GM21367 (cell line): ENCODE data around the gene VAV1.
"Not testable (repeated sequence)": the region's sequence is repeated elsewhere in the genome, so short reads cannot be mapped to it uniquely, and the experiment has no call there.

Source experiments
- ATAC-seq: cut with Tn5 transposase; IDR thresholded peaks from one replicate; pipeline ENCODE4 v1.9.1; 2021; ENCODE audit not compliant: unreplicated experiment

Gene VAV1

DNA sequence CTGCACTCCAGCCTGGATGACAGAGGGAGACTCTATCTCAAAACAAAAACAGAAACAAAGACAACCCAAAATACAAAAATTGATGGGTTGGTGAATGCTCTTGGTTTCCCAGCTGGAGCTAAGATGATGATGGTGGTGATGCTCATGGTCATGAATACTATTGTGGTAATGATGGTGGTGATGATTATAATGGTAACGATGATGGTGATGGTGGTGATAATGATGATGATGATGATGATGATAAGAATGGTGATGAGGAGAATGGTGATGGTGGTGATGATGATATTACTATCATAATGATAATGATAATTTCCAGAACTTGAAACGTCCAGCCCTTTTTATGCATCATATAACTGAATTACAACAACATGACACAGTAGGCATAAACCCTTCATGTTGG lies 40.1 kb downstream of the VAV1 start:
- no peak for ATAC-seq

DNA sequence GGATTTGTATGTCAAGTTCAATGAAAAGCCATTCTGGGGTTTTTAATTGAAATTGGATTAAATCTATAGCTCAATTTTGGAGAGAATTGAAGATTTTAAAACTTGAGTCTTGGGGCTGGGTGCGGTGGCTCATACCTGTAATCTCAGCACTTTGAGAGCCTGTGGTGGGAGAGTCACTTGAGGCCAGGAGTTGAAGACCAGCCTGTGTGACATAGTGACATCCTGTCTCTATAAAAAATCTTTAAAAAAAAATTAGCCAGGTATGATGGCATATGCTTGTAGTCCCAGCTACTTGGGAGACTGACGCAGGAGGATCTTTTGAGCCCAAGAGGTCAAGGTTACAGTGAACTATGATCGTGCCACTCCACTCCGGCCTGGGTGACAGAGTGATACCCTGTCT lies 41.2 kb downstream of the VAV1 start:
- ATAC-seq = no peak

DNA sequence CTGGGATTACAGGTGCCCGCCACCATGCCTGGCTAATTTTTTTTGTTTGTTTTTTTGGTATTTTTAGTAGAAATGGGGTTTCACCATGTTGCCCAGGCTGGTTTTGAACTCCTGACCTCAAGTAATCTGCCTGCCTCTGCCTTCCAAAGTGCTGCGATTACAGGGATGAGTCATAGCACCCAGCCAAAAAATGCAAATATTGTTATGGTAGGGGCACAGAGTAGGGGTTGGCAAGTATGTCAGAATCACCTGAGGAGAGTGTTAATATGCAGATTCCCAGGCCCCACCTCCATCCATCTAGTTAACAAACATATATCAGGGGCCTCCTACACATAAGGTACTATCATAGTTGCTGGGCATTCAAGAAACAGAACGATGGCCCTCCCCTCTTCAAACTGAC lies 44.7 kb downstream of the VAV1 start:
- no peak for ATAC-seq

DNA sequence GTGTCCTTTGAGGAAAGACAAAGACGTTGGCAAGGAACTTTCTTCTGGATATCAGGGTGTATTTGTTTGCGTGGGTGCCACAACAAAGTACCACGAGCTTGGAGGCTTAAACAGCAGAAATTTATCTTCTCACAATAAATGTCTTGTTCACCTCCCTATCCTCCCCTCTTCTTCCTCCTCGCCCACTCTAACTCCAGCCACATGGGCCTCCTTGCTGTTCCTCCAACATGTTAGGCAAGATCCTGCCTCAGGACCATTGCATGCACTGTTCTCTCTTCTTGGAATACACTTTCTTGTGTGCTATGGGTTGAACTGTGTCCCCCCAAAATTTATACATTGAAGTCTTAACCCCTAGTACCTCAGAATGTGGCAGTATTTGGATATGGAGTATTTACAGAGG lies 45.7 kb downstream of the VAV1 start:
- ATAC-seq = no peak

DNA sequence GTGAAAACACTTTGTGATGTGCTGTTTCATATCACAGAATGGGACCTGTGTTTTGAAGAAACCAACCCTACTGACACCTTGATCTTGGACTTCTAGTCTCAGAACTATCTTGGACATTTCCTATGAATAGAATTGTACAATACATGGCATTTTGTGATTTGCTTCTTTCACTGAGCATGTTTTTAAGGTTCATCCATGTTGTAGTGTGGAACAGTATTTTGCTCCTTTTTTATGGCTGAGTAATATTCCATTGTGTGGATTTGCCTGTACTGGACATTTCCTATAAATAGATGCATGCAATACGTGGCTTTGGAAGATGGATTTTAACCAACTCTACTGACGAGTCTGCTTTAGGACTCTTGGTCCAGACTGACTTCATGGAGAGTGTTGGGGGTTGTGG lies 46.8 kb downstream of the VAV1 start:
- ATAC-seq = no peak

DNA sequence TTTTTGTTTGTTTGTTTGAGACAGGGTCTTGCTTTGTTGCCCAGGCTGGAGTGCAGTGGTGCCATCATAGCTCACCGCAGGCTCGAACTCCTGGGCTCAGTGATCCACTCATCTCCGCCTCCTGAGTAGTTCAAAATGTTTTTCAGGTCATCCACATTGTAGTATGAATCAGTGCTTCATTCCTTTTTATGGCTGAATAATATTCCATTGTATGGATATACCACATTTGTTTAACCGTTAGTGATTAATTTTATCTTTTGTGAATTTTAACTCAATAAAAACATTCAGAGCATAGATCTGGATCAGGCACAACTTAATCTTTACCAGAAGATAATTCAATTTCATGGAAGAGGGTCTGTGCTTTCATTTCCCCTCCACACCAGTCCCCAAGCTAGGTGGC lies 47.7 kb downstream of the VAV1 start:
- no peak for ATAC-seq

DNA sequence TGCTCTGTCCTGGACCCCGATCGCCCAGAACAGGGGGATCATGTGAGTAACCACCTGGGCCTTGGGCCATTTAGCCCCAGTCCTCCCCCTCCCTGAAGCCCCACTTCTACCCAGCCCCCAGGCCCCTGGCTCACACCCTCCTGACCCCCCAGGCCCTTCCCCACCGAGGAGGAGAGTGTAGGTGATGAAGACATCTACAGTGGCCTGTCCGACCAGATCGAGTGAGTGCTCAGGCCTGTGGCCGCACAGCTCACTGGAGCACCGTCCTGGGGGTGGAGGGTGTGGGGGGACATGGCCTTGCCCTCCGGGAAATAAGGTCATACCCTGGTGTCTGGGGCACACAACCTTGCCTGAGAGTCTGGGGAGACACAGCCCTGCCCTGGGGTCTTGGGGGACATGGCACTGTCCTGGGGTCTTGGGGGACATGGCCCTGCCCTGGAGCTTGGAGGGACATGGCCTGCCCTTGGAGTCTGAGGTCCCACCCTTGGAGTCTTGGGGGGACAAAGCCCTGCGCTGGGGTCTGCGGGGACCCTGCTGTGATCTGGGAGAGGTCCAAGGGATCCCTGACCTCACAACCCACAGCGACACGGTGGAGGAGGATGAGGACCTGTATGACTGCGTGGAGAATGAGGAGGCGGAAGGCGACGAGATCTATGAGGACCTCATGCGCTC lies 49.3 kb downstream of the VAV1 start:
- ATAC-seq = no peak

DNA sequence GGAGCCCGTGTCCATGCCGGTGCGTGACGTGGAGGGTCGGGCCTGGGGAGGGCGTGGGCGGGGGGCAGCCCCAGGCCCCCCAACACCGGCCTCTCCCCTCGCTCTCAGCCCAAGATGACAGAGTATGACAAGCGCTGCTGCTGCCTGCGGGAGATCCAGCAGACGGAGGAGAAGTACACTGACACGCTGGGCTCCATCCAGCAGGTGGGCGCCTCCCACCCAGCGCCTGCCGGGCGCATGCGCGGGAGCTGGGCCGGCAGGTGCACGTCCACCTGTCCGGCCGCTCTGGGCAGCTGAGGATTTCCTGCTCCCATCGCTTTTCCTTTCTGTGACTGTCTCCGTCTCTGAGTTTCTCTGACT lies 49.8 kb downstream of the VAV1 start:
- no peak for ATAC-seq

DNA sequence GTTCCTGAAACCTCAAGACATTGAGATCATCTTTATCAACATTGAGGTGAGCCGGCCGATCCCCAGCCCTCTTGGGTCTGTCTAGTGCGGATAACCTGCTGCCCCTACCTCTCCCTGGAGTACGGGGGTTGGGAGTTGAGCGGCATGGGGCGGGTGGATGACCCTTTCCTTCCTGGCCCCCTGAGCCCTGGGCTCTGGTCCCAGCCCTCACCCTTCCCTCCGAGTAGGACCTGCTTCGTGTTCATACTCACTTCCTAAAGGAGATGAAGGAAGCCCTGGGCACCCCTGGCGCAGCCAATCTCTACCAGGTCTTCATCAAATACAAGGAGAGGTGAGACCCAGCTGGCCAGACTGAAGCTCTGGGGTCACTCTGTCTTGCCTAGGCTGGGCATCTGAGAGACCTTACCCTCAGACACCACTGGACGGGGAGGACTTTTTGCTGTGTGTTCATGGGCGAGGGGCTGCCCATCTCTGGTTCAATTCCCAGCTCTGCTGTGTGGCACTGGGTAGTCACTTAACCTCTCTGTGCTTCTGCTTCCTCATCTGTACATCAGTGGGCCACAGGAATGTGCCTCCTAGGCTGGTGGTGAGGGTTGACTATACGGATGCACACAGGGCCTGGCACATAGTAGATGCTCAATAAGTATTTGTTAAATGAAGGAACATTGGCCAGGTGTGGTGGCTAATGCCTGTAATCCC lies 52.7 kb downstream of the VAV1 start:
- no peak for ATAC-seq

DNA sequence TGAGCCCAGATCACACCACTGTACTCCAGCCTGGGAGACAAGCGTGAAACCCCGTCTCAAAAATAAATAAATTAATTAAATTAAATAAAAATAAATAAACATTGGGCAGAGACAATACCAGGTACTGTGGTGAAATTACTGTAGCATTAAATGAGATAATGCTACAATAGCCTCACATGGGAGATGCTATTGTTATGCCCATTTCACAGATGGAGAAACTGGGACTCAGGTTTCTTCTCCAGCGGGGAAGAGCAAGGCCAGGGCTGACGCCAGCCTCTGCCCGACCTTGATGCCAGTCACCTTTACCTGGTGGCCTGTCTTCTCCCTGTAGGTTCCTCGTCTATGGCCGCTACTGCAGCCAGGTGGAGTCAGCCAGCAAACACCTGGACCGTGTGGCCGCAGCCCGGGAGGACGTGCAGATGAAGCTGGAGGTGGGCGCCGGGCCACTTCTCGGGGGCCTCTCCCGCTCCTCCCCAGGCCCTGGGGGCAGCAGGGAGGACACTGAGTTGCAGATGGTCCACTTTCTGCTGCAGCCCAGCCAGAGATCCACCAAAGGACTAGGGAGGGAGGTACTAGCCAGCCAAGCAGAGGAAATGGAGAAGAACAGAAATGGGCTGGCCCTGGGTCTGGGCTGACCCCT lies 53.9 kb downstream of the VAV1 start:
- ATAC-seq = no peak

DNA sequence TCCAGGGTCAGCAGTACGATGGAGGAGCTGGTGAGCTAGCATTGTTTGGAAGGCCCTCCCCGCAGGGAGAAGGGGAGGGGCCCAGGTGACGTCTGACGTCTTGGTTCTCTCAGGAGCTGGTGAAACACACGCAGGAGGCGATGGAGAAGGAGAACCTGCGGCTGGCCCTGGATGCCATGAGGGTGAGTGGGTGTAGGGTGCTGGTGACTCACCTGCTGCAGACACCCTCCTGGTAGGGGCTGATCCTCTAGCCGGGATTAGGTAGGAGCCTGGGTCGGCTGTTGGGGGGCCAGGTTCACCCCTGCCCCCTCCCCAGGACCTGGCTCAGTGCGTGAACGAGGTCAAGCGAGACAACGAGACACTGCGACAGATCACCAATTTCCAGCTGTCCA lies 55.8 kb downstream of the VAV1 start:
- no peak for ATAC-seq

DNA sequence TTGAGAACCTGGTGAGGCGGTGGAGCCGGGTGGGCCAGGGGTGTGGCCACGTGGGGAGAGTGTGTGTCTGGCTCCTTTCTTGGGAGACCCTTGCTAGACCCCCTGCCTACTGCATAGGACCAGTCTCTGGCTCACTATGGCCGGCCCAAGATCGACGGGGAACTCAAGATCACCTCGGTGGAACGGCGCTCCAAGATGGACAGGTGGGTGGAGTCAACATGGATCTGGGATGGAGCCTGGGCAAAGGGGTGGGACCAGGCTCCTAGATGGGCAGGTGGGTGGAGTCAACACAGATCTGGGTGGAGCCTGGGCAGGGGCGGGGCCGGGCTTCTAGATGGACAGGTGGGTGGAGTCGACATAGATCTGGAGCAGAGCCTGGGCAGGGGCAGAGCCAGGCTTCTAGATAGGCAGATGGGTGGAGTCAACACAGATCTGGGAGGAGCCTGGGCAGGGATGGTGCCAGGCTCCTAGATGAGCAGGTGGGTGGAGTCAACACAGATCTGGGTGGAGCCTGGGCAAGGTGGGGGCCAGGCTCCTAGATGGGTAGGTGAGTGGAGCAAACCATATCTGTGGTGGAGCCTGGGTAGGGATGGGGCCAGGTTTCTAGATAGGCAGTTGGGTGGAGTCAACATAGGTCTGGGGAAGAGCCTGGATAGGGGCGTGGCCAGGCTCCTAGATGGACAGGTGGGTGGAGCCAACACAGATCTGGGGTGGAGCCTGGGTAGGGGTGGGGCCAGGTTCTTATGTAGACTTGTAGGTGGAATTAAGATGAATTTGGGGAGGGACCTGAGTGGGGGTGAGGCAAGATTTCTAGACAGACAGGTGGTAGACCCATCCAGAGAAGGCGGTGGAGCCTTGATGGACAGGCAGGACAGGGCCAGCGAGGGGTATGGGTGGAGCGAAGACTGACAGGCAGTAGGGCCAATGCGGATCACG lies 56.5 kb downstream of the VAV1 start:
- no peak for ATAC-seq

DNA sequence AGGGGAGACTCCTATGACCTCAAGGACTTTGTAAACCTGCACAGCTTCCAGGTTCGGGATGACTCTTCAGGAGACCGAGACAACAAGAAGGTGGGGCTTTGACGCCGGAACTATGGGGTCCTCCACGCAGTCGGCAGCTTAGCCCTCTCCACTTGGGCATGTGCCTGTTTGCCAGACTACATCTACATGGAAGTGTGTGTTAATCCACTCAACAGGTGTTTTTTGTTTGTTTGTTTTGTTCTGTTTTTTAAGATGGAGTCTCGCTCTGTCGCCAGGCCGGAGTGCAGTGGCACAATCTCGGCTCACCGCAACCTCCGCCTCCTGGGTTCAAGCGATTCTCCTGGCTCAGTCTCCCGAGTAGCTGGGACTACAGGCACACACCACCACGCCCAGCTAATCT lies 57.3 kb downstream of the VAV1 start:
- ATAC-seq = not testable (repeated sequence)

DNA sequence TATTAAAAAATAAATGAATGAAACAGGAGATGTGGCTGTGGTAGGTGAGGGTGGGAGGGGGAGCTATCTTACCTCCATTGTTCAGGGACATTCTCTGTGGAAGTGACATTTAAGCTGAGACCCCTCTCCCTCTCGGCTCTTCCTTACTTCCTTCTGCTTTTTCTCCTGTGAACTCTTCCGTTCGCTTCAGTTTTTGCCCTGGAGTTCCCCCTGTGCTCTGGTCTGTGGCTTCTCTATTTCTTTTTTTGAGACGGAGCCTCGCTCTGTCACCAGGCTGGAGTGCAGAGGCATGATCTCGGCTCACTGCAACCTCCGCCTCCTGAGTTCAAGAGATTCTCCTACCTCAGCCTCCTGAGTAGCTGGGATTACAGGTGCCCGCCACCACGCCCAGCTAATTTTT lies 58.6 kb downstream of the VAV1 start:
- not testable (repeated sequence) for ATAC-seq

DNA sequence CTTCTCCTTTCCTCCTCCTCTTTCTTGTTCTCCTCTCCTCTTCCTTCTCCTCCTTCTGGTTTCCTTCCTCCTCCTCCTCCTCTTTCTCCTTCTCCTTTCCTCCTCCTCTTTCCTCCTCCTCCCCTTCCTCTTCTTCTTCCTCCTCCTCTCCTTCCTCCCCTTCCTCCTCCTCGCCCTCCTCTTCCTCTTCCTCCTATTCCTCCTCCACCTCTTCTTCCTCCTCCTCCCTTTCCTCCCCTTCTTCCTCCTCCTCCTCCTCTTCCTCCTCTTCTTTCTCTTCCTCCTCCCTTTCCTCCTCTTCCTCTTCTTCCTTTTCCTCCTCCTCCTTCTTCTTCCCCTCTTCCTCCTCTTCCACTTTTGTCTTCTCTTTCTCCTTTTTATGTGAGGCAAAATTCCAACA lies 59.9 kb downstream of the VAV1 start:
- ATAC-seq = no peak

DNA sequence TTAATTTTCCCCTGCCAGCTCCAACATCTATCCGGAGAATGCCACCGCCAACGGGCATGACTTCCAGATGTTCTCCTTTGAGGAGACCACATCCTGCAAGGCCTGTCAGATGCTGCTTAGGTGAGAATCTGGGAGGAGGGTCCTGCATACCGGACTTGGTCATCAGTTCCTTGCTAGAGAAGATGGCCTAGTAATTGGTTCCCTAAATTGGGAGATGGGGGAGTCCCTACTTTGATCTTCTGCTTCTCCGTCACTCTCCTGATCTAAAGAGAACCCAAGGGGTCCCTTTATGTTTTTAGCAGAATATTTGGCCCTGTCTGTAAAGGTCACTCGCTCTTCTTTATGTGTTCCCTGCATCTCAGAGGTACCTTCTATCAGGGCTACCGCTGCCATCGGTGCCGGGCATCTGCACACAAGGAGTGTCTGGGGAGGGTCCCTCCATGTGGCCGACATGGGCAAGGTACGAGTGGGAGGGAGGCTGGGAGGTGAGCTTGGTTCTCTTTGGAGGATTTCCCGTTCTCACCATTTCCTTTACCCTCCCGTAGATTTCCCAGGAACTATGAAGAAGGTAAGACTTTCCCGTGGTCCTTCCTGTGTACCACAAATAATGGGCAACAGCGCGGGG lies 60.8 kb downstream of the VAV1 start:
- no peak for ATAC-seq

DNA sequence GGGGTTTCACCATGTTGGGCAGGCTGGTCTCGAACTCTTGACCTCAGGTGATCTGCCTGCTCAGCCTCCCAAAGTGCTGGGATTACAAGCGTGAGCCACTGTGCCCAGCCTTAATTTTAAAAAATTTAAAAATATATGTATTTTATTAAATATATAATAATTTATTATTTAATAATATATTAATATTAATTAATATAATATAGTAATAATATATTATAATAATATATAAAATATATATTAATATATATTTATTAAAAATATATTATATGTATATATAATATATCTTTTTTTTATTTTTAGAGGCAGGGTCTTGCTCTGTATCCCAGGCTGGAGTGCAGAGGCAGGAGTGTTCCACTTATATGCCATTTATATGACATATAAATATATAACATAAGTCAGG lies 61.9 kb downstream of the VAV1 start:
- no peak for ATAC-seq

DNA sequence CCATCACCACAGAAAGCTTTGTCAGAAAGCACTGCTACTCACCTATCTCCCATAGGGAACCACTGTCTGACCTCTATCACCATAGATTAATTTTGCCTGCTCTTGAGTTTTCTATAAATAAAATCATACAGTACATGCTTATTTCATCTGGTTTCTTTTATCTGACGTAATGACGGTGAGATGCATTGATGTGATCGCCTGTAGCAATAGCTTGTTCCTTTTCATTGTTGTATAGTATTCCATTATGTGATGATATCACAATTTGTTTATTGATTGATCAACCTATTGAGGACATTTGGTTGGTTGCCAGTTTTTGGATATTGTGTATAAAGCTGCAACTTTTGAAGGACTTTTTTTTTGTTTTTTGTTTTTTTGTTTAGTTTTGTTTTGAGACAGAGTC lies 63.0 kb downstream of the VAV1 start:
- ATAC-seq = no peak

DNA sequence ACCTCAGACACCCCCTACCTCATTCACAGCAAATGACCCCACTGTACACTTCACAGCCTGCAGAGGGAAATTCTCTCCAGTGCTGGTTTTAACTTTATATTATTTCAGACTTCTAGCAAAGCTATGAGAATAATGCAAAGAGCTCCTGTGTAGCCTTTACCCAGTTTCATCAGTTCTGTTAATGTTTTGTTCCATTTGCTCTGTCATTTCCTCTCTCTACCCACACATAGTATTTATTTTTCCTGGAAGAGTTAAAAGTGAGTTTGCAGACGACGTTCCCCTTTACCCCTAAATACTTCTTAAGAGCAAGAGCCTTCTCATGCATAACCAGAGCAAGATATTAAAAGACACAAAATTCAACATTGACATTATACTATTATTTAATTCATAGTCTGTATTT lies 65.0 kb downstream of the VAV1 start:
- ATAC-seq = no peak

DNA sequence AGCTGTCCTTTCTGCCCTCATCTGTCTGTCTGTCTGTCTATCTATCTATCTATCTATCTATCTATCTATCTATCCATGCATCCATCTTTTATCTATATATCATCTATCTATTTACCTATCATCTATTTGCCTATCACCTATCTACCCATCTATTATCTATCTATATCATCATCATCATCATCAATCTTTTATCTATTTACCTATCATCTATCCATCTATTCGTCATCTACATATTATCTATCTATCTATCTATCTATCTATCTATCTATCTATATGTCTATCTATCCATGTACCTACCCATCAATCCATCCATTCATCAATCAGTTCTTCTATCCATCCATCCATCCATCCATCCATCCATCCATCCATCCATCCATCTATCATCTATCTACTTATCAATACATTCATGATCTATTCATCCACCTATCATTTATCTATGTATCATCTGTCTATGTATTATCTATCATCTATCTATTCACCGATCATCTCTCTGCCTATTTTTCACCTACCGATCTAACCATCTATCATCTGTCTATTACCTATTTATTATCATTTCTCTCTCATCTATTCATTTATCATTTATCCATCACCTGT lies 65.7 kb downstream of the VAV1 start:
- ATAC-seq = no peak
